ENCODE data around the gene PRKCZ. TPM values are rescaled to one million over a fixed set of nuclear protein-coding genes. Genes with fewer than 3 reads are reported as not detected.
"Not testable (repeated sequence)": the region's sequence is repeated elsewhere in the genome, so short reads cannot be mapped to it uniquely, and the experiment has no call there.

PRKCZ gene
- total and polyA plus RNA-seq, 12 donors: 8.4 to 18.4 (median 14.5) TPM

- TF ChIP-seq CTCF (IDR thresholded peaks at IDR 0.05): no peak
- WGBS, 2 donors: 88 to 94% methylated on average over 26 of the region's 26 CpGs
- DNase-seq: no peak
- H3K4me3 ChIP-seq: no peak overlapping the region
- peaks cover 0 to 6% (median 0%) of the 10 kb centered on the region in 9 donors for H3K4me1 ChIP-seq
- no peaks in the 10 kb centered on the region for H3K36me3 ChIP-seq
- intact Hi-C loops (cut with DNase I): loop anchor here in 4 of 10 donors (5.0 to 10.0 kb wide), 3 partner anchors 71 to 84 kb away; no protein-coding TSS in a partner anchor
- H3K27me3 ChIP-seq: peaks cover 0 to 4% (median 0%) of the 10 kb centered on the region in 7 donors
- H3K9me3 ChIP-seq: peaks cover 0 to 8% (median 0%) of the 10 kb centered on the region in 11 donors
- H3K27ac ChIP-seq: no peak overlapping the region
- no peak for ATAC-seq
Measured at GRCh38 chr1:2093636-2094035, 43.4 kb downstream of the PRKCZ start.

GRCh38 chr1:2094269-2095158 lies 44.3 kb downstream of the PRKCZ start:
- 92 to 95% methylated on average over 44 to 57 of the region's 60 CpGs for WGBS, 2 donors
- ATAC-seq: peak in 4 of 8 donors; percentile 32 to 61 (median 46)
- not testable (repeated sequence) for H3K4me1 ChIP-seq, H3K27me3 ChIP-seq, H3K9me3 ChIP-seq, H3K36me3 ChIP-seq, H3K27ac ChIP-seq, H3K4me3 ChIP-seq, DNase-seq
- intact Hi-C loops (cut with DNase I): loop anchor here in 4 of 10 donors (5.0 to 10.0 kb wide), 3 partner anchors 70 to 83 kb away; no protein-coding TSS in a partner anchor

- intact Hi-C loops (cut with DNase I): loop anchor here in 2 of 10 donors (10.0 kb wide), 1 partner anchor 69 kb away; no protein-coding TSS in a partner anchor
- no peak for TF ChIP-seq CTCF (IDR thresholded peaks at IDR 0.05)
- 81 to 85% methylated on average over 10 to 17 of the region's 17 CpGs for WGBS, 2 donors
- no peak overlapping the region for H3K4me3 ChIP-seq
- no peak for ATAC-seq
- DNase-seq: no peak
- H3K9me3 ChIP-seq: peaks cover 0 to 8% (median 0%) of the 10 kb centered on the region in 11 donors
- no peak overlapping the region for H3K27ac ChIP-seq
- H3K4me1 ChIP-seq: peaks cover 0 to 6% (median 0%) of the 10 kb centered on the region in 9 donors
- H3K36me3 ChIP-seq: no peaks in the 10 kb centered on the region
- peaks cover 0 to 4% (median 0%) of the 10 kb centered on the region in 7 donors for H3K27me3 ChIP-seq
Measured at GRCh38 chr1:2095394-2095793, 45.2 kb downstream of the PRKCZ start.

GRCh38 chr1:2095981-2096736 lies 45.9 kb downstream of the PRKCZ start:
- no peak for ATAC-seq
- no peak for DNase-seq
- intact Hi-C loops (cut with DNase I): loop anchor here in 2 of 10 donors (10.0 kb wide), 1 partner anchor 69 kb away; no protein-coding TSS in a partner anchor
- Histone ChIP-seq H3K9me3 (peaks cover 0 to 8% (median 0%) of the 10 kb centered on the region in 11 donors), H3K36me3 (no peaks in the 10 kb centered on the region), H3K4me3 (no peak overlapping the region), H3K27me3 (peaks cover 0 to 4% (median 0%) of the 10 kb centered on the region in 7 donors), H3K27ac (no peak overlapping the region), H3K4me1 (peaks cover 0 to 6% (median 0%) of the 10 kb centered on the region in 9 donors)
- WGBS, 2 donors: 95% methylated on average over 34 of the region's 34 CpGs
- no peak for TF ChIP-seq CTCF (IDR thresholded peaks at IDR 0.05)
